Measurements from ENCODE around the gene KIF6.
"Not testable (repeated sequence)": the region's sequence is repeated elsewhere in the genome, so short reads cannot be mapped to it uniquely, and the experiment has no call there.

Gene KIF6, protein sequence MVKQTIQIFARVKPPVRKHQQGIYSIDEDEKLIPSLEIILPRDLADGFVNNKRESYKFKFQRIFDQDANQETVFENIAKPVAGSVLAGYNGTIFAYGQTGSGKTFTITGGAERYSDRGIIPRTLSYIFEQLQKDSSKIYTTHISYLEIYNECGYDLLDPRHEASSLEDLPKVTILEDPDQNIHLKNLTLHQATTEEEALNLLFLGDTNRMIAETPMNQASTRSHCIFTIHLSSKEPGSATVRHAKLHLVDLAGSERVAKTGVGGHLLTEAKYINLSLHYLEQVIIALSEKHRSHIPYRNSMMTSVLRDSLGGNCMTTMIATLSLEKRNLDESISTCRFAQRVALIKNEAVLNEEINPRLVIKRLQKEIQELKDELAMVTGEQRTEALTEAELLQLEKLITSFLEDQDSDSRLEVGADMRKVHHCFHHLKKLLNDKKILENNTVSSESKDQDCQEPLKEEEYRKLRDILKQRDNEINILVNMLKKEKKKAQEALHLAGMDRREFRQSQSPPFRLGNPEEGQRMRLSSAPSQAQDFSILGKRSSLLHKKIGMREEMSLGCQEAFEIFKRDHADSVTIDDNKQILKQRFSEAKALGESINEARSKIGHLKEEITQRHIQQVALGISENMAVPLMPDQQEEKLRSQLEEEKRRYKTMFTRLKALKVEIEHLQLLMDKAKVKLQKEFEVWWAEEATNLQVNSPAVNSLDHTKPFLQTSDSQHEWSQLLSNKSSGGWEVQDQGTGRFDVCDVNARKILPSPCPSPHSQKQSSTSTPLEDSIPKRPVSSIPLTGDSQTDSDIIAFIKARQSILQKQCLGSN

DNA sequence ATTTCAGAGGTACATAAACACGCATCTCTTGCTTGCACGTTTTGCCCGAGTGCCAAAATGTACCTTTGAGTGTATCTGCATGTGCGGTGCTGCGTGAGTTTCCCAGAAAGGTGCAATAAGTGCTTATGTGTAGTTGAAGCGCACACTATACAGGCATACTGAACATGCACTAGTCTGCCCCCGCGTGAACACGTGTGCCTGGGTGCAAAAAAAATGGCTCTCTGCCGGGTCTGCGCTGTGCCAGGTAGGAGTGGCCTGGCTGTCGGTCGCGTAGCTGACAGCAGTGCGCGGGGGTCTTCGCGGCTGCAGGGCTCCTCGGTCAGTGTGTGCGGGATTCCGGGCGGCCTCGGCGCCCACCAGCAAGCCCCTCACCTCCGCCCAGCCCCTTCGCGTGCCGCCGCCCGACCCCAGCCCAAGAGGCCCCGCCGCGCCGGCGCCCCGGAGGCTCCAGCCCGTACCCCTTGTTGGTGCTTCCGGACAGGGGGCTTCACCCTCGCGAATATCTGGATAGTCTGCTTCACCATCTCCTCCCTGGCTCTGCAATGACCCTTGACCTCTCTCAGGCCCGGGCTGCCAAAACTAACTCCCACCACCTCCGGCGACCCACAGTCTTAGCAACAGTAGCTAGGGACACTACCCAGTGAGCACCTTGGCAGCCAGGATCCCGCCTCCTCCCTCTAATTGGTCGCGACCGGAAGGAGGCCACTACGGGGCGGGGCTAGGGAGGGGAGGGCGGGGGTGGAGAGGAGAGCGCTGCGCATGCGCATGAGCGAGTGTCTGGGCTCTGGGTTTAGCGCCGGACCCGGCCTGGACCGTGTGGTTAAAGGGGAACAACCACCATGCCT lies at the start of gene KIF6:
KIF6 (minus strand) TSS at position 622 of the 845 bp plus-strand sequence; CDS start at position 524, 98 bp downstream.
- ATAC-seq = peak; percentile 93 to 97

DNA sequence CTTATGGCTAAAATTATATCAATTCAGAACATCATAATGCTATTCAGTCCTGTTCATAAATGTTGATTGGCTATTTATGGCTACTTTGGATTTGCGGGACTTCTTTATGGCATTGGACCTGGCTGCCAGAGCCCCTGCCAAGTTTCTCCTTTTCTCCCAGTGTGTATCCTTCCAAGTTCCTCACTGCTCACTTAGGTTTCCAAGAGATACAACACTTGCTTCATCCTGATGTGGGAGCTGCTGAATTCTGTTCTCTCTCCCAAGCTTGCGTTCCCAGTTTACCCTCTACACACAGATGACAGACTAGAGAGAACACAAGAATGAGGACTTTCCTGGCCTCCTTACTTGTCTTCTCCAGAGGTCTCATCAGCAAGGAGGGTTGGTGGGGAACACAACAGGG lies 48.6 kb upstream of the KIF6 start:
- ATAC-seq = no peak

DNA sequence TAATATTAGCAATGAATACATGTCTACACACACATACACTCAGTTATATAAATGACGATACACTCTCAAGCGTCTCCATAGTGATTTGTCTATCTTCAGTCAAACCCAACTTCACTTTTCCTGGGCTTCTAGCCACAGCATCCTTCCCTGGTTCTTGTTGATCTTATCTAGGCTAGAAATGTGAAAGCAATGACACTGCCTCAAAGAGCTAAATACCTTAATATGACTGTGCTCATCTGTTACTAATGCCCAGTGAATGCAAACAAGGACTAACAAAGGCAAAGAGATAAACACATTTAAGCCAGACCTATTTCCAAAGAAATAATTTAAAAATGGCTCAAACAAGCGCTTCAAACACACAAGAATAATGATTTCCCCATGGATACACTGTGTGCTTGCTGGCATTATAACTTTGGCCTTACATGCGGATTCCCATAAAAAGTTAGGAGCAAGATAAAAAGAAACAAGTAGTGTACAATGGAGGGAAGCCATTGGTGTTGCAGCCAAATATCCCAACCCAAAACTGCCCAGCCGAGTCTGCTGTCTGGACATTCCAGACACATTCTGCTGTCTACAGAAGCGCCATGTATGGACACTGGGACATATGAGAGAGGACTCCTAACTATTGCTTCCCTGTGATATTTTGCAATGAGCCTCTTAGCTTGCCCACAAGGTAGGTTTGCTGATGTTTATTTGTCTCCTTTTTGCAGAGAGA lies 47.5 kb upstream of the KIF6 start:
- ATAC-seq = no peak

DNA sequence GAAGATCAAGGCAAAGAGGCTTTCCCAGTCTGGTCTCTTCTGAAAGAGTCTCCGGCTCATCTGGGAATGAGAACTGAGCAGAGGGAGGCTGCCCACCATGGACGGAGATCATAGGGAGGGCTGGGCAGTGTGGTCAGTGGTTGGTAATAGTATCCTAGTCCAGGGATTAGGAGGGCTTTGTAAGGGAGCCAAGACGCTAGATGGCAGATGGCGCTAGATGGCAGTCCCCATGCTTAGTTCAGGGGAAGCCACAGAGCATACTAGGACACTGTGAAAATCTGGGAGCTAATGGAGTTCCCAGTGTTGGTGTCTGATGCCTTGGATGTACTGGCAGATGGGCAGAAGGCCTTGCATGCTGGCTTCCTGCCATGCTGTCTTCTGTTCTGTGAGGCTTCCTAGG lies 45.2 kb upstream of the KIF6 start:
- ATAC-seq = no peak

DNA sequence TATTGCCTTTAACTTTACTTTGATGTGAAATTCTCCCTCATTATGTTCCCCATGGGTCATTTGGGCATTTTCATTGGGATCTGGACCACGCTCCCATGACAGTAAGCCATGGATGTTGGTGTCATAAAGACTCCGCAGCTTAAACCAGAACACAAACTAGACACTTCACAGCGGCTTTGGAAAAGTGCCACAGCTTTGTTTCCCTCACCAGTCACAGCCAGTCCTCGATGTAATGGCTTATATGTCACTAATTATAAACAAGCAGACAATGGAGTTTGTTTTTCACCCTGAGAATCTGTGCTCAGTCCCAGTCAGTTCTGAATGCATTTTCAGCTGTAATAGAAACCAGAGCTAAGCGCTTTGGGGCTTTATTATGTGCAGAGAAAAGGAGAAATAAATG lies 43.8 kb upstream of the KIF6 start:
- no peak for ATAC-seq

DNA sequence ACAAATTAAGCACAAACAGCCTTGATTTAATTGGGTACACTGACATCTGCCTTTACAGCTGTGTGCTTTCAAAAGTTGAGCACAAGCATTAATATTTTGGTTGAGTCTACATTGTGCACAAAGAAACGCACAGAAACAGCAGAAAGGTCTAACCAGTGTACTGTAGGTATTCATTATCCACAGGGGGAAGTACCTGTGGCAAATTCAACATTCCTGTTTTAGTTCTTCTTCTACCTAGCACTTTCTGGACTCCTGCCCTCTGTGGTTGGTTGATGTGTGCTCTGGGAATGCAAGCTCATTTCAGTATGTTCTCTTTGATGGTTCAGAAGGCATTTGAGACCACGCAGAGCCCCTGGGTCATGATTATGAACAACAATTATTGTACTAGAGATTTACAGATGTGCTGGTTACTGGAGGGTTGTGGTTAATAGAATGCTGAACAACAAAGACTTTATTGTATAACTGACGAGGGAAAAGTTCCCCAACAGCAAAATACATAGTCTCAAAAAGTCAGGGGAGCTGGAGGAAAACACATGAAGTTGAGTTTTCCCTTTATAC lies 40.4 kb upstream of the KIF6 start:
- no peak for ATAC-seq

DNA sequence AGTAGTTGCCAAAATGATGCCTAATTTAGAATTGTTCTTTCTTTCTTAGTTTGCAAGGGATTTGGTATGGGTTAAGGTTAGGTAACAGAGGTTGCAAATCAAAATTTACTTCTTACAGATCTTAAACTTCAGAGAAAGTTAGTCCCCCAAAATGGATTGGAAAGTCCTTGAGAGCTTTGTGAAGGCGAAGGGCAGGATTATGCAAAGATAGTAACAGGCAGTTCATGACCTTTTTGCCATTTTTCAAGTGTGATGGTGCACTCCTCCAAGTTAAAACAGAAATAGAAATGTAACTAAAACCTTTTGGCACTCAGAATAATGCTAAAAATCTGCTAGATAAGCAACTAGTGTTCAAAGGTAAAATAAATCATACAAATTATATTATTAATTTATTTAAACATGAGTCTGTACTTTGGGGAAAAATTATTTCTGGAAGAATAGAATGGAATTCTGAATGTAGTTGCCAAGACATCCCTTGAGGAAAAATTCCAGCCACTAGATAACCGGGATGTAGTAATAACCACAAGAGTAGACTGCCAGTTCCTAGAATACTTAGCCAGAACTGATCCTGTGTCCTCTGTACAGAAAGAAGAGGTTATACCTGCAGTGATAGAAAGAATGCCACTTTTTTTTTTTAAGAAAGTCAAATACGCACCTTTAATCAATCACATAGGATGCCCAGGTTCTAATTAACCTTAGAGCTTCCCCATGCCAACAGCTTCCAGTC lies 35.2 kb upstream of the KIF6 start:
- ATAC-seq = no peak

DNA sequence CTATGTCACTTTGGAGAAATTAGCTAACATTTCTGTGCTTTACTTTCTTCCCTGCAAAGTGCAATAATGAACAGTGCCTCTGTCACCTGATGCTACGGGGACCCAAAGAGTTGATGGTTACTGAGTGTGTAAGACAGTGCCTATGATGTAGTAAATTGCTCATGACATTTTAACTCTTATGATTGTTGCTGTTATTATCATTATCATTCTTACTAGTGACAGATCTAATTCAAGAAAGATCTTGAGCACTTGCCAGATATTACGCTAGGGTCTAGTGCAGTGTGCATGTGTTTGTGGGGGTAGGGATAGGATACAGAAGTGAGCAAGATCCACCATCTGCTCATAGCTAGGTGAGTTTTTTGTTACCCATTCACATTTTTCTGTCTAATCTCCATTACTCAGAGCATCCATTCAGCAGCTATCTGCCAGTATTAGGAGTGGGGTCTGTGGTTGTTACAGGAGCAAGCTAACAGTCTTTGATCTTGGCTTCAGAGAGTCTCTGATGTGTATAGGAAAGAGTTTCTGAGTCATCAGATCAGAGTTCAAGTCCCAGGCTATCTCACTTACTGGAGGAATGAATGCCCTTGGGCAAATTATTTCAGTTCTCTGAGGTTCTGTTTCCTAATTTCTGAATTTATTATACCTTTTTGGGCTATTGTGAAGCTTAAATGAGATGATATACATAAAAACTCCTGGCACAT lies 33.8 kb upstream of the KIF6 start:
- no peak for ATAC-seq

DNA sequence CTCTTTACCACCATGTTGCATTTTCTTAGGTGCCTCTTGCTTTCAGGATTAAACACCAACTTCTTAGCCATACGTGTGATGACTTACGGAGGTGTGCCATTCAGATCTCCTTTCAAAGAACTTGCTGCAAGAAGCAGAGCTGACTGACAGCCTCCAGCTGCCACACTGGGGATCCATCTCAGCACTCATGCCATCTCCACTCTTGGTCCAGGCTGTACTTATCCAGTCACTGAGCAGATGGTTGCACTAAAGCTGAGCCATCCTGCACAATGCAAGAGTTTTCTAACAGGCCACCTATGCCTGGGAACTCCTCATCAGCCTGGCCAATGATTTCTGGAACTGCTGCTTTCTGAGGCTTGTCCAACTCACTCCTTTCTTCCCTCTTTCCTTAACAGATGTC lies 31.4 kb upstream of the KIF6 start:
- no peak for ATAC-seq

DNA sequence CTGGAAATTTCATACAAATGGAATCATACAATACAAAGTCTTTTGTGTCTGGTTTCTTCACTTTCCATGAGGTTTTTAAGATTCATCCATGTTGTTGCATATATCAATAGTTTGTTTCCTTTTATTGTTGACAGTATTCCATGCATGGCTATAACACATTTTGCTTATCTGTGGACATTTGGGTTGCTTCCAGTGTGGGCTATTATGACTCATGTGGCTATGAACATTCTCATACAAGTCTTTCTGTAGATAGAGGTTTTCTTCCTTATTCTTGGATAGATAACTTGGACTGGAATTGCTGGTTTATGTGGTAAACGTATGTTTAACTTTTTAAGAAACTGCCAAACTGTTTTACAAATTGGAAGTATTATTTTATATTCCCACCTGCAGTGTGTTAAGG lies 30.0 kb upstream of the KIF6 start:
- ATAC-seq = no peak

DNA sequence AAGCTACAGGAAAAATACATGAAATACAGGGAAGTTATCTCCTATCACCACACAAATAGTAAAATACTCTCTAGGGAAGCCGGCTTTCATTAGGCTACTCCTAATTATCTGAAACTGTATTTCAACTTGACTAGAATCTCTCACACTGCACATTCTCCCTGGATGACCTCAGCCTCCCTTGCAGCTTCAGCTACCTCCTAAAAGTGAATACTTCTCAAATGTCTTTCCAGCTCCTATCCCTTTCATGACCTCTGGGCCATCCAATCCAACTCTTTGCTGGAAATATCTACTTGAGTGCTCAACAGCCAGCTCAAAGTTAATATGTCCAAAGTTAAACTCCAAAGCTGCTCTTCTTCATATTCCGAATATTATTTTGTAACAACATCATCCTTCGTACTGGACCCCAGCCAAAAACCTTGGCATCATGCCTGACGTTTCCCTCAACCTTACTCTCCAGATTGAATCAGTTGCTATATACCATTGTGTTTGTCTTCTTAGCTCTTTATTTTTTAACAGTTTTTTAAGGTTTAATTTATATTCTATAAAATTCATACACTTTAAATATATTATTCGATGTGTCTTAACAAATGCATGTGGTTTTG lies 29.4 kb upstream of the KIF6 start:
- ATAC-seq = no peak

DNA sequence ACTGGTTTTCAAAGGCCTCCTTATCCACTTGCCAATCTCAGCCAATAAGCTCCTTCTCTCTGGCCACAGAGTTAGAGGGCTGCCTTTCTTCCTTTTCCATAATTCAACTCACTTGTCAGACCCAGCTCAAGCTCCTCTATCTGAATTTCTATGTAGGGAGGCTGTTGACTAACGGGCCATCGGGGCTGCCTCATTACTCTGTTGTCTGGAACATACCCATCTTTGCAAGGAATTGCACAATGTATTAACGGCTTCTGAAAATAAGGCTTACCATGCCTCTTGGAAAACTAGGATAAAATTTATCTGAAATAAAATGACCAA lies 28.5 kb upstream of the KIF6 start:
- ATAC-seq = no peak

DNA sequence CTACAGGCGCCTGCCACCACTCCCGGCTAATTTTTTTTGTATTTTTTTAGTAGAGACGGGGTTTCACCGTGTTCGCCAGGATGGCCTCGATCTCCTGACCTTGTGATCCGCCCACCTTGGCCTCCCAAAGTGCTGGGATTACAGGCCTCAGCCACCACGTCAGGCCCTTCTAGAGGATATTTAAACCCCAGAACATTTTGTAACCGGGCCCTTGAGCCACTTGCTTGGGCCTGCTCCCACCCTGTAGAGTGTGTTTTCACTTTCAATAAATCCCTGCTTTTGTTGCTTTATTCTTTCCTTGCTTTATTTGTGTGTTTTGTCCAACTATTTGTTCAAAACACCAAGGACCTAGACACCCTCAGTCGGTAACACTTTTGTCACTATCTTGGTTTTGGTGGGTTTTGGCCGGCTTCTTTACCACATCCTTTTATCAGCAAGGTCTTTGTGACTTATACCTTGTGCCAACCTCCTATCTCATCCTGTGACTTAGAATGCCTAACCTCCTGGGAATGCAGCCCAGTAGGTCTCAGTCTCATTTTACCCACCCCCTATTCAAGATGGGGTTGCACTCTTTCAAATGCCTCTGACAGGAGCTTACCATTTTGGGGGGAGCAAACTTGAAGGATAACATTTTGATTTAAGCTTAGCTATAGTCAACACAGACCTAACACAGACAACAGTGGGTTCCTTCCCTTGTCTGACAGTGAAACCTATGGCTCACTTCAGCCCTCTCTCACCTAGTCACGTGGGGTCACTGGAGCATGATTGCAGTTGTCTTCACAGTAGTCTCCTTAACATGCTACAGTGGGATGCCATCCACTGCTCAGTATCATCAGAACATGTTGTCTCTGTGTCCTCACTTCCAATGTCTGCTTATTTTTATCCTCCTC lies 27.9 kb upstream of the KIF6 start:
- ATAC-seq = no peak

DNA sequence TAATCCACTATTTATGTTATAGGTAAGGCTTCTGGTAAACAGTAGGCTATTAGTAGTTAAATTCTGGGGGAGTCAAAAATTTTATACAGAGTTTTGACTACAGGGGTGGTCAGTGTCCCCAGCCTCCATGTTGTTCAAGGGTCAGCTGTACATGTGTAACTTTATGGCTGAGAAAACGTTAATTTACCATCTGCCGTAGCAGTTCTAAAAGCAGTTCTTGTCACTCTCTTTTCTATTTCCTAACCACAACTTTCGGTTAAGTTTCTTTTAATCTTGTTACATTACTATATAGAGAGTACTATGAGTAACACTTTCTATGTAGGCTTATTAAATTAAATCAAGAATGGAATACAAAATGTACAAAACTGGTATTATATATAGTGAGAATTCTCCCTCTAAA lies 21.6 kb upstream of the KIF6 start:
- no peak for ATAC-seq

DNA sequence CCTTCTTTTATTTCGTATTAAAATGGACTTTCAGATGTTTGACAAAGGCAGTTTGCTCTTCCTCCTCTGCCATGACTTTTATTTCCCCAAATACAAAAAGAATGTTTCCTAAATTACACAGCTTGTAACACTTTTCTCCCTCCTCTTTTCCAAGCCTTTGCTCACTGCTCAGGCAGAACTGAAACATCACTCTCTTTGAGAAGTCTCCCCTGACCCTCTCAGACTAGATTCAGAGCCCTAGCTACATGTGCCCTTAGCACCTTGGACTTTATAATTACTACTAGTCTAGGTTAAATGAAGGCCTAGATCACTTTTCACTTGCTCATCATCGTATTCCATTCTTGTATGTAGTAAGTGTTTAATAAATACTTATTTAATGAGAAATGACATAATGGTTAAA lies 8.5 kb upstream of the KIF6 start:
- no peak for ATAC-seq

DNA sequence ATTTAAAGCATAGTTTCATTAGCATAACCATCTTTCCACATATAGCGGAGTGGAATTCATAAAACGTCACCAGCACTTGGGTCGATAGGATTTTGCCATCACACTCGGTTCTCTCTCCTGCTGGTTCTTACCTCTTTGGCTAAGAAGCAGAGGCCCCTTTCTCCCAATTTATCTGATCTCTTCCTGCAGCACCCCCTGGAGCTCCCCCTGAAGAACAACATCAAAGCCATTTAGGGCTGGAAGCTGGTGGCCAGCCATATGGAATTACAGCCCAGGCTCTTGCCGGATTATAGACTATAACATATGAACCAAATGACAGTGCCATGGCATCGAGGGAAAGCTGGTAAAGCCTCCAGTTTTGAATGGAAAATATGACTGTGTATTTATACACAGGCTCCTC lies 6.4 kb upstream of the KIF6 start:
- no peak for ATAC-seq

DNA sequence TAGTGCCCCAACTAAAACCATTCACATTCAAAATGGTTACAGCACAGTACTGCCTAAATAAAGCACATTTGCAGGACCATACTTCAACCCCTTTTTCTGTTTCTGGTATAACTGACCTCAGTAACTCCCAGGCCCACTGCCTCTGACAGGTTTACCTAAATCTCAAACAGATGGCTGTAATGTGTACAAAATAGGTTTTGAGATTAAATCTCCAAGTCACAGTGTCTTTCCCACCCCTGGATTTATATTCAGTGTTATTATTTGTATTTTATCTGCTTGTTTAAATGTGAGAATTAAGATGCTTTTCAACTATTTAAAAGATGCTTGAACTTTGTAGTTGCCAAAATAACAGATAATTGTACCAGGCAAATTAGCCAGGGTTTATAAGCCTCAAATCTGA lies 4.7 kb upstream of the KIF6 start:
- ATAC-seq = no peak

DNA sequence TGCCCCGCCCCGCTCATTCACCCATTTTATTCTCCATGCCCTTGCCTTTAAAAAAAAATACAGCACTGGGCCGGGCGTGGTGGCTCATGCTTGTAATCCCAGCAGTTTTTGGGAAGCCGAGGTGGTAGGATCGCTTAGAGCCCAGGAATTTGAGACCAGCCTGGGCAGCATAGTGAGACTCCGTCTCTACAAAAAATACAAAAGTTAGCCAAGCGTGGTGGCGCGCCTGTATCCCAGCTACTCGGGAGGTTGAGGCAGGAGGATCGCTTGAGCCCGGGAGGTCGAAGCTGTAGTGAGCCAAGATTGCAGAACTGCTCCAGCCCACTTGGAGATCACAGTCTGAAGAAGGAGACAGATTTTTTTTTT lies 407 bp upstream of the KIF6 start:
- no peak for ATAC-seq

DNA sequence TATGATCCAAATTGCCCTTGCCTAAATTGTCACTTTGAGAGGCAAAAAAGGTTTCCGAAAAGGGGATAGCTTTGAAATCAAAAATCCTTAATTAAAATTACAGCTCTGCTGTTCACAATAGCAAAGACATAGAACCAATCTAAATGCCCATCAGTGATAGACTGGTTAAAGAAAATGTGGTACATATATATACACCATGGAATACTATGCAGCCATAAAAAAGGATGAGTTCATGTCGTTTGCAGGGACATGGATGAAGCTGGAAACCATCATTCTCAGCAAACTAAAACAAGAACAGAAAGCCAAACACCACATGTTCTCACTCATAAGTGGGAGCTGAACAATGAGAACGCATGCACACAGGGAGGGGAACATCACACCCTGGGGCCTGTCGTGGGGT lies 1.9 kb downstream of the KIF6 start:
- not testable (repeated sequence) for ATAC-seq

DNA sequence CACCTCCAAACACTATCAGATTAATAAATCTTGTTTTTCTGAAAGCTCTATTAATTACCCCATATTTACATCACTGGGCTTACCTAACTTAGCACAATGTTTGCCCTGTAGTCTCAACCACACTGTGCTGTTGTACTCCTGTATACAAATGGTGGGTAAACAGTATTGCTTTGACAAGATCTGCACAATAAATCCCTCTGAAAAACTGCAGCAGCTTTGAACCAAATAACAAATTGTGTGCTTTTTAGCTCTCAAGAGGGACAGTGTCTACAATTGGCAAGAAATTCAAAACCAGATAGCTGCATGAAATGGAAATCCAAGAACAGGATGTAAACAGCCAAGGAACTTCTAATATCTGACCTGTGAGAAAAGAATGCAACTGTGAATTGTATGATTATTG lies 10.4 kb downstream of the KIF6 start:
- no peak for ATAC-seq
